HG03521 (cell line): ENCODE measurements around the gene CHN2.

Experiments
- ATAC-seq: cut with Tn5 transposase; IDR thresholded peaks from one replicate; pipeline ENCODE4 v1.9.1; 2021; ENCODE audit warnings: mild to moderate bottlenecking, moderate library complexity; ENCODE audit not compliant: unreplicated experiment

CHN2 gene

GRCh38 chr7:29385214-29385814 lies 190.7 kb downstream of the CHN2 start:
- ATAC-seq = no peak

- no peak for ATAC-seq
These were observed 191.7 kb downstream of the CHN2 start for GRCh38 chr7:29386196-29386765.

- no peak for ATAC-seq
These were observed 196.7 kb downstream of the CHN2 start for GRCh38 chr7:29391262-29391661.

- ATAC-seq = no peak
These were observed 199.7 kb downstream of the CHN2 start for GRCh38 chr7:29394321-29394720.

GRCh38 chr7:29396563-29396962 lies 202.0 kb downstream of the CHN2 start:
- no peak for ATAC-seq

- ATAC-seq = no peak
These were observed 202.8 kb downstream of the CHN2 start for GRCh38 chr7:29397398-29397797.

- ATAC-seq = no peak
These were observed 203.4 kb downstream of the CHN2 start for GRCh38 chr7:29398011-29398410.

- ATAC-seq = no peak
These were observed 205.9 kb downstream of the CHN2 start for GRCh38 chr7:29400437-29400836.

- no peak for ATAC-seq
These were observed 207.2 kb downstream of the CHN2 start for GRCh38 chr7:29401769-29402168.

GRCh38 chr7:29405891-29406290 lies 211.3 kb downstream of the CHN2 start:
- no peak for ATAC-seq

GRCh38 chr7:29406366-29406765 lies 211.8 kb downstream of the CHN2 start:
- ATAC-seq = no peak

GRCh38 chr7:29408841-29409243 lies 214.3 kb downstream of the CHN2 start:
- ATAC-seq = no peak

- ATAC-seq = no peak
These were observed 216.4 kb downstream of the CHN2 start for GRCh38 chr7:29410996-29411395.

- ATAC-seq = no peak
These were observed 218.3 kb downstream of the CHN2 start for GRCh38 chr7:29412912-29413311.

GRCh38 chr7:29413626-29414136 lies 219.1 kb downstream of the CHN2 start:
- no peak for ATAC-seq

- no peak for ATAC-seq
These were observed 219.6 kb downstream of the CHN2 start for GRCh38 chr7:29414216-29414615.

GRCh38 chr7:29415215-29415614 lies 220.6 kb downstream of the CHN2 start:
- ATAC-seq = no peak

- ATAC-seq = no peak
These were observed 221.8 kb downstream of the CHN2 start for GRCh38 chr7:29416276-29416937.

GRCh38 chr7:29416938-29417305 lies 222.3 kb downstream of the CHN2 start:
- ATAC-seq = no peak

- ATAC-seq = no peak
These were observed 223.5 kb downstream of the CHN2 start for GRCh38 chr7:29418056-29418455.

GRCh38 chr7:29418651-29419050 lies 224.1 kb downstream of the CHN2 start:
- ATAC-seq = no peak

GRCh38 chr7:29420011-29420410 lies 225.4 kb downstream of the CHN2 start:
- no peak for ATAC-seq
